GM18502 (cell line): ENCODE results near the gene MFAP2.

ENCODE experiments used
- ATAC-seq: cut with Tn5 transposase; IDR thresholded peaks from one replicate; pipeline ENCODE4 v1.9.1; 2021; ENCODE audit warnings: mild to moderate bottlenecking; ENCODE audit not compliant: unreplicated experiment, poor library complexity

MFAP2 gene

GRCh38 chr1:17008208-17008855 is 27.9 kb upstream of the MFAP2 start:
- ATAC-seq = no peak

DNA sequence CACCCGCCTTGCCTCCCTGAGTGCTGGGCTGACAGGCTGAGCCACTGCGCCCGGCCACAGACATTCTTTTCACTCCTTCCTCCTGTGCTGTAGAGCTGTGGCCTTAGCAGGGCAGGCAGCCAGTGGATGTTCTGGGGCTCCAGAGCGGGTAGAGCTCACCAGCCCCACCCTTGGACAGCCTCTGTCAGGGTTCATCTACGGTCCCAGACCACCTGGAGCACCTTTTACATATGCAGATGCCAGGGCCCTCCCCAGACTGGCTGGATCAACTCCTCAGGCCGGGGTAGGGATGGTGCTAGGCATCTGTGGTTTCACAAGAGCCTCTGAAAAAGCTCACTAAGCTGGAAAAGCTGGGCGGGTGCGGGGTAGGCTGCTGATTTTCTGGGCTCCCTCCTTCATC is 26.7 kb upstream of the MFAP2 start:
- no peak for ATAC-seq

GRCh38 chr1:17005365-17005740 is 24.9 kb upstream of the MFAP2 start:
- ATAC-seq = no peak

DNA sequence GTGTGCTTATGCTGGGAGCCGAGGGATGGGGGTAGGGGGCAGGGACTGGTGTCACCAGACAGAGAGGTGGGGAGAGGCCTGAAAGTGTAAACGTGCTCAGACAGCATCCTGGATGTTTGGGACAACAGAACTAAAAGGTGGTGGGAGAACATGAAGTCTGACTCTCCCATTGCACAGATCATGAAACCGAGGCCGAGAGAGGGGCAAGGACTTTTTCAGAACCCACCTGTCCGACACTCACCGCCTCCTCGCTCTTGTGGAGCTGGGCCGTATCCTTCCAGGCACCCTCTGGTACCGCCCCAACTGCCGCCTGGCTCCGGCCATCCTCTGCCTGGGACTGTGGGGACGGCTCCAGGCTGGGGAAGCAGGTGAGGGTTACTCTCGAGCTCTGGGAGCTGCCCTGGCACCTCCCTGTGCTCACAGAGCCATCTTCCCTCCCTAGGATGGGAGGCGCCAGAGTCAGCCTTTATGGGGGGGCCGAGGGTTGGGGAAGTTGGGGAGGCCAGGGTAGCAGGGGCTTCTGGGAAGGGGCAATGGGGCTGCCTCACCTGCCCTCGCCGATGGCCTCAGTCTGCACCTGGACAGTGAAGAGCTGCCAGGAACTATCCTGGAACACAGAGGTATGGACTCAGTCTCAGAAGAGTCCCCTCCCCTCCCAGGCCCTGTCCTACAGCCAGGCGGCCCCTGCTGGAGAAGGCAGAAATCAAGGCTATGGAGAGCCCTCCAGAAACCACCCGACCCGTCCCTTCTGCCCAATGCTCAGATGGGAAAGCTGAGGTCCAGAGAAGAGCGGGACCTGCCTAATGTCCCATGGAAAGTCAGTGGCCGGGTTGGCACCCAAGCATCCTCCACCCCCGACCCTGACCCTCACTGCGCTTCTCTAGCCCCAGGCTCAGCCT is 24.3 kb upstream of the MFAP2 start:
- ATAC-seq = no peak

DNA sequence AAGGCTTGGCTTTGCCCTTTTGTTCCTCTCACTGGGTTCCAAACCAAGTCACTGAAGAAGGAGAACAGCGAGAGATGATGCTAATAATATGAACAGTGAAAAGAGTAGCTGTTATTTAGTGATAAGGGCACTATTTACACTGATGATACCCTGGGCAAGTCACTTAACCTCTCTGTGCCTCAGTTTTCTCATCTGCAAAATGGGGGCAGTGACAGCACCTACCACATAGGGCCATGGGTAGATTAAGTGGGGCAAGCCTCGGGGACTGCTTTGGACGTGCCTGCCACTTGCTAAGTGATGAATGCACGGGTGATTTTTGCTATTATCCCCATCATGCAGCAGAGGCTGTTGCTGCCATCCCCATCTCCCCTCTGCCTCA is 22.1 kb upstream of the MFAP2 start:
- no peak for ATAC-seq

- no peak for ATAC-seq
These were observed 21.5 kb upstream of the MFAP2 start for GRCh38 chr1:17001760-17002523.

DNA sequence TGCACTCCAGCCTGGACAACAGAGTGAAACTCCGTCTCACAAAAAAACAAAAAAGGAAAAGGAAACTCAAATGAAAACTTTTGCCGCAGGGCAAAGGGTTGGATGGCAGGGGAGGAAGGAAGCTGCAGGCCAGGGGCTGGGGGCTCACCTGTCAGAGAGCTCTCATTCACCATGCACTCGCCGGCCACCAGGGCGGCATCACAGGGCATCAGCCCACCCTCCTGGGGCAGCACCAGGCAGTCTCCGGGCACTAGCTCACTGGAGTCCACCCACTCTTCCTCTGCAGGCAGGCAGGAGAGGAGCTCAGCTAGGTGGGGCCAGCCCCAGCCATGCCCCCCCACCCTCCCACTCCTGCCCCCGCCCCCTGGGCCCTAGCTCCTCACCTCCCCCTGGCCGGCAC is 19.4 kb upstream of the MFAP2 start:
- ATAC-seq = no peak

GRCh38 chr1:16998589-16998988 is 18.2 kb upstream of the MFAP2 start:
- no peak for ATAC-seq

DNA sequence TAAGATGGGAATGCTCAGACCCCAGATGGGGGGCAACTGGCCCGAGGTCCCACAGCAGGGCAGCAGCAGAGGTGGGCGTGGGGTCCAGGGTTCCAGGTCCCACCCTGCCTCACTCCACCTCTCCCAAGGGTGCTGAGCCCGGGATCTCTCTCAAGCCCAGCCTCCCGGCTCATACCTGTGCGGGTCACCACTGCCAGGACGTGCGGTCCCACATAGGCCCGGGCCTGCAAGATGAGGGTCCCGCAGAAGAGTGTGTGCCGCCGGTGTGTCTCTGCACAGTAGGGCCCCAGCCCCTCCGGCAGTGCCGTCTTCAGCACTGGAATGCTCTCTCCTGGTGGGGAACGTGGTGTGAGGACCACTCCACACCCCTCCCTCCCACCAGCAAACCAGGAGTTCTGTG is 16.4 kb upstream of the MFAP2 start:
- ATAC-seq = no peak

GRCh38 chr1:16993521-16994038 is 13.2 kb upstream of the MFAP2 start:
- no peak for ATAC-seq

DNA sequence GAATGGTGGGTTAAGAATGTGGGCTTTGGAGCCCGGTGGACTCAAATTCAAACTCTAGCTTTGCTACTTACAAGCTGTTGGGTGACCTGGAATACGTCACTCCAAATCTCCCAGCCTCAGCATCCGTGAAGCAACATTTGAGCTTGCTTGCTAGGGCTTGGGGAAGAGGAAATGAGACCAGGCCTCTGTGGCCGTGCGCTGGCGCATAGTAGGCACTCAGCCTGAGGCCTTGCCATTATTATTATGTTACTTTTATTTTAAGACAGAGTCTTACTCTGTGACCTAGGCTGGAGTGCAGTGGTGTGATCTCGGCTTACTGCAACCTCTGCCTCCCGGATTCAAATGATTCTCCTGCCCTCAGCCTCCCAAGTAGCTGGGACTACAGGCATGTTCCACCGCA is 12.3 kb upstream of the MFAP2 start:
- ATAC-seq = no peak

DNA sequence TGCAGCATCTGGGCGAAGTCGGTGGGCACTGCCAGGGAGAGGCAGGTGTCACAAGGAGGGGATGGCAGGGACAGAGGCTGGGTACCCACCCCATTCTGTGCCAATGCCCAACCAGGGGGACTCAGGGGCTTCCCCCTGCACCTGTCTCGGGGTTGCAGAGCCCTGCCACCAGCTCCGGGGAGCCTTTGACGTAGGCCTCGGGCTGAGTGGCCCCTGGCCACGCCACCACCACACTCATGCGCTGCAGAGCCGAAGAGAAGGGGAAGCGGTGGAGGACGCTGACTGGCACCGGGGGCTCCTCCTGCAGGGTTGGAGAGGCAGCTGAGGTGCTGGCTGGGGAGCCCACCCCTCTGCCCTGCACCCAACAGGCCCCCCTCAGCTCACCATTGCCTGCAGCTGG is 11.7 kb upstream of the MFAP2 start:
- ATAC-seq = no peak

DNA sequence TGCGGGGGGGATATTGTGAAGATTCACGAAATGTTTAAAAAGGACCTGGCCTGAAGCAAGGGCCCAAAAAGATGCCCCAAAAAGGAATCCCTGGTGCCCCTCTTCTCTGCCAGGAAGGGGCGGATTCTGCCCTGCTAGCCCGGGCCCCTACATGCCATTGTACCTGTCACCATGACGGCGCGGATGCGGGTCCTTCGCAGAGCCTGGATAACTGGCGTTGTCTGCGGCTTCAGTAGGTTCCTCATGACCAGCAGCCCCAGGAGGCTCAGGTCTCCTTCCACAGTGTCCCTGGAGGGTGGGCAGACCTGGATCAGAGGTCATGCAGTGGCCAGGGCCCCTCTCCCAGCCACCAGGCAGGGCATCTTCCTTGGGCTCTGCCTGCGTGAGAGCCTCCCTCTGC is 11.2 kb upstream of the MFAP2 start:
- ATAC-seq = no peak

DNA sequence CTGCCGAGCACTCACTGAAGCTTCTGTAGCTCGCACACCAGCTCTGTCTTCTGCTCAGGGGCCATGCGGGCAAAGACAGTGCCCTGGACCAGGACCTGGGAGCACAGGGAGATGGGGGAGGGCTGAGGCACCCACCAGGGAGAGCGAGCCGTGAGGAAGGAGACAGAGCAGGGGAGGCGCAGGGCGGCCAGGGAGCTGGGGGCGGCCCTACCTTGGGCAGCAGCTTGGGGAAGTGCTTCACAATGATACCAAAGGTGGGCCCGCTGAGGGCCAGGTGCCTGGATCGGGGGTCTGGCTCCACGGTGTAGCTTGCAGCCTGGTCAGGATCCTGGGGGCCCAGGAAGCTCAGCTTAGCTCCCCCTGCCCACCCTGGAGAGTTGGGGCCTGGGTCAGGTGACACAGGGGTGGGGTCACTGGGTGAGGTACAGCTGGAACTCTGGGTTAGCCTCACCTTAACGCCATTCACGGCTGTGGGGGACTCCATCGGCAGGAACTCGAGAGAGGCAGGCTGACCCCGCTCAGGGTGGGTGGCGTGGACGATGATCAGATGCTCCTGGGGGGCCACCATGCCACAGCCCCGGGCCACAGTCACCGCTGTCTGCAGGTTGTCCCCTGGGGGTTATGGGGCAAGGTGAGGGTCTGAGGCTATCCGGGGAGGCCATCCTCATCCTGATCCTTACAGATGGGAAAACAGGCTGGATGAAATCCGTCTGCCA is 9.4 kb upstream of the MFAP2 start:
- no peak for ATAC-seq

- ATAC-seq = no peak
These were observed 7.8 kb upstream of the MFAP2 start for GRCh38 chr1:16988210-16988609.

- ATAC-seq = no peak
These were observed 6.5 kb upstream of the MFAP2 start for GRCh38 chr1:16986962-16987361.

DNA sequence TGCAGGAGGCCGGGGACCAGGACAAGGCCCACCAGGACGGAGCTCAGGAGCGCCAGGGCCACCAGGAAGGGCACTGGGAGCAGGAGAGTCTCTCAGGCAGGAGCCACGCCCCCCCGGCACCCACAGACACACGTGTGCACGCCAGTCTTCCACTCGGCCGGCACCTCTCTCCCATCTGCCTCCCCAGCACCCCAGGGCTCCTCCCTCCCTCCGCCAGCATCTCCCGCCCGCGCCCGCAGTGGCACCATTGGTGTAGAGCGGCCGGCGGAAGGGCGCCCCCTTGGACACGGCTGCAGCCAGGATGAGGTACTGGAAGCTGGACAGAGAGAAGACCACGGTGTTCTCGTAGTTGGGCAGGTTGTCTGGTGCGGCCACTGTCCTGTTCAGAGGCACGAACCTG is 6.1 kb upstream of the MFAP2 start:
- no peak for ATAC-seq

- ATAC-seq = no peak
These were observed 5.7 kb upstream of the MFAP2 start for GRCh38 chr1:16986113-16986512.

DNA sequence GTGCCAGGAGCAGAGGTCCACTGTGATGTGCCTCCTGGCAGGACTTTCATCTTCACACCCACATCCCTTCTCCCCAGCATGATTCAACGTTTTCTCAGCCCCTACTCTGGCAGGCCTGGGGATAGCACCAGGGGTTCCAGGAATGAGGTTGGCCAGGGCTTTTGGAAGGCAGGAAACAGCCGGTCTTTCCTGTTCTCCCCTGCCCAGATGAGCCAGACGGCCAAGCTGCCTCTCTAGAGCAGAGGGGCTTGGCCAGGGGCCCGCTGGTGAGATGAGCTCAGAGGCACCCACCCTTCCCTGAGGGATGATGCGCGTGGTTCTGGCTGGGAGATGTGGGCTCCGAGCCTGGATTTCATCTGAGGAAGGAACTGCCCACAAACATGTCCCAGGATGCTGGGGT is 4.3 kb upstream of the MFAP2 start:
- ATAC-seq = no peak

GRCh38 chr1:16983649-16984048 is 3.2 kb upstream of the MFAP2 start:
- no peak for ATAC-seq
